ENCODE results near the gene PNCK.
"Not testable (repeated sequence)": the region's sequence is repeated elsewhere in the genome, so short reads cannot be mapped to it uniquely, and the experiment has no call there.

Gene PNCK

GRCh38 chrX:153700967-153701366 lies 27.4 kb upstream of the PNCK start:
- TF ChIP-seq EZH2phosphoT487 (IDR thresholded peaks at IDR 0.05; ENCODE audit: low read length) (no peak), EZH2 (optimal IDR thresholded peaks at IDR 0.05; ENCODE audit: low read depth, low read length) (no peak), CTCF (IDR thresholded peaks at IDR 0.05; ENCODE audit: low read length) (no peak)
- Histone ChIP-seq H3F3A (ENCODE audit: insufficient read depth, low read length) (no peaks in the 10 kb centered on the region), H3K79me2 (ENCODE audit: low read length) (no peaks in the 10 kb centered on the region), H3K27me3 (replicated peaks; ENCODE audit: insufficient read depth, low read length) (no peaks in the 10 kb centered on the region), H3K36me3 (replicated peaks; ENCODE audit: insufficient read depth, low read length) (no peaks in the 10 kb centered on the region), H3K4me1 (ENCODE audit: low read length) (no peaks in the 10 kb centered on the region), H3K4me2 (ENCODE audit: low read depth, low read length) (no peak overlapping the region), H2AFZ (ENCODE audit: low read length) (no peak overlapping the region), H3K4me3 (ENCODE audit: low read length) (no peak overlapping the region), H3K27ac (ENCODE audit: low read length) (no peak overlapping the region), H3K9ac (ENCODE audit: low read length) (no peak overlapping the region), H3K9me2 (replicated peaks; ENCODE audit: insufficient read depth, low read length) (no peaks in the 10 kb centered on the region), H3K9me3 (replicated peaks; ENCODE audit: insufficient read depth, low read length) (no peaks in the 10 kb centered on the region), H4K20me1 (ENCODE audit: insufficient read depth, low read length) (no peaks in the 10 kb centered on the region)
- no peak for DNase-seq

GRCh38 chrX:153700376-153700945 lies 26.8 kb upstream of the PNCK start:
- H3K9me2 ChIP-seq (replicated peaks; ENCODE audit: insufficient read depth, low read length), result no peaks in the 10 kb centered on the region
- H3K9ac ChIP-seq (ENCODE audit: low read length), result no peak overlapping the region
- TF ChIP-seq EZH2phosphoT487 (IDR thresholded peaks at IDR 0.05; ENCODE audit: low read length) (no peak), EZH2 (optimal IDR thresholded peaks at IDR 0.05; ENCODE audit: low read depth, low read length) (no peak), CTCF (IDR thresholded peaks at IDR 0.05; ENCODE audit: low read length) (no peak)
- no peaks in the 10 kb centered on the region for H3K27me3 ChIP-seq (replicated peaks; ENCODE audit: insufficient read depth, low read length)
- no peak for DNase-seq
- H3K27ac ChIP-seq (ENCODE audit: low read length), result no peak overlapping the region
- no peak overlapping the region for H3K4me2 ChIP-seq (ENCODE audit: low read depth, low read length)
- no peaks in the 10 kb centered on the region for H4K20me1 ChIP-seq (ENCODE audit: insufficient read depth, low read length)
- no peaks in the 10 kb centered on the region for H3K9me3 ChIP-seq (replicated peaks; ENCODE audit: insufficient read depth, low read length)
- H3K79me2 ChIP-seq (ENCODE audit: low read length), result no peaks in the 10 kb centered on the region
- no peaks in the 10 kb centered on the region for H3K36me3 ChIP-seq (replicated peaks; ENCODE audit: insufficient read depth, low read length)
- no peak overlapping the region for H2AFZ ChIP-seq (ENCODE audit: low read length)
- H3K4me1 ChIP-seq (ENCODE audit: low read length), result no peaks in the 10 kb centered on the region
- H3K4me3 ChIP-seq (ENCODE audit: low read length), result no peak overlapping the region
- no peaks in the 10 kb centered on the region for H3F3A ChIP-seq (ENCODE audit: insufficient read depth, low read length)

GRCh38 chrX:153699784-153700371 lies 26.3 kb upstream of the PNCK start:
- not testable (repeated sequence) for H3K4me1 ChIP-seq (ENCODE audit: low read length); H3K36me3 ChIP-seq (replicated peaks; ENCODE audit: insufficient read depth, low read length); H2AFZ ChIP-seq (ENCODE audit: low read length); H3K4me3 ChIP-seq (ENCODE audit: low read length); DNase-seq; H3K79me2 ChIP-seq (ENCODE audit: low read length); H3K9ac ChIP-seq (ENCODE audit: low read length); H3K27ac ChIP-seq (ENCODE audit: low read length); H3K4me2 ChIP-seq (ENCODE audit: low read depth, low read length); H4K20me1 ChIP-seq (ENCODE audit: insufficient read depth, low read length); H3F3A ChIP-seq (ENCODE audit: insufficient read depth, low read length); H3K9me2 ChIP-seq (replicated peaks; ENCODE audit: insufficient read depth, low read length); H3K9me3 ChIP-seq (replicated peaks; ENCODE audit: insufficient read depth, low read length); H3K27me3 ChIP-seq (replicated peaks; ENCODE audit: insufficient read depth, low read length)

- H3K79me2 ChIP-seq (ENCODE audit: low read length); H4K20me1 ChIP-seq (ENCODE audit: insufficient read depth, low read length); H3K9me2 ChIP-seq (replicated peaks; ENCODE audit: insufficient read depth, low read length); H3K9ac ChIP-seq (ENCODE audit: low read length); H3F3A ChIP-seq (ENCODE audit: insufficient read depth, low read length); H3K4me1 ChIP-seq (ENCODE audit: low read length); H3K27ac ChIP-seq (ENCODE audit: low read length); H2AFZ ChIP-seq (ENCODE audit: low read length); H3K9me3 ChIP-seq (replicated peaks; ENCODE audit: insufficient read depth, low read length); H3K36me3 ChIP-seq (replicated peaks; ENCODE audit: insufficient read depth, low read length); H3K4me3 ChIP-seq (ENCODE audit: low read length); DNase-seq; H3K27me3 ChIP-seq (replicated peaks; ENCODE audit: insufficient read depth, low read length); H3K4me2 ChIP-seq (ENCODE audit: low read depth, low read length): not testable (repeated sequence)
Measured at GRCh38 chrX:153699210-153699783, 25.7 kb upstream of the PNCK start.
